HL-60 (cell line): ENCODE measurements around the gene UNC45A.
A peak's percentile ranks its signal among the peaks of the same experiment; 100 is the strongest.

Experiments
- DNase-seq, 2 experiments: peaks; one replicate each; pipeline ENCODE4 v3.0.0-alpha.2; 2010 to 2020; ENCODE audit warnings: low read depth in 1 of 2, low spot score in 1 of 2
- H3K27ac ChIP-seq: fragments of 250-450 bp; sonication (Bioruptor Pico); replicated peaks from 2 replicates; pipeline ENCODE4 v1.5.1; 2020; ENCODE audit warnings: mild to moderate bottlenecking, moderate library complexity
- H3K27me3 ChIP-seq: fragments of 250-450 bp; sonication (Bioruptor Pico); 2 replicates; pipeline ENCODE4 v1.5.1; 2021; ENCODE audit warnings: mild to moderate bottlenecking, moderate library complexity; ENCODE audit not compliant: insufficient read depth, poor library complexity, severe bottlenecking
- H3K4me3 ChIP-seq: replicated peaks from 2 replicates; pipeline ENCODE4 v1.5.1; 2011; ENCODE audit warnings: mild to moderate bottlenecking, control low read depth, low read length; ENCODE audit not compliant: insufficient read depth
- GABPA ChIP-seq: IDR thresholded peaks from 2 replicates; pipeline ENCODE4 v1.6.1; 2012; ENCODE audit warnings: low read depth
- POLR2AphosphoS5 ChIP-seq: IDR thresholded peaks from 2 replicates; pipeline ENCODE4 v1.6.1; 2012; ENCODE audit warnings: low read depth
- SPI1 ChIP-seq: IDR thresholded peaks from 2 replicates; pipeline ENCODE4 v1.6.1; 2012; ENCODE audit warnings: low read depth, mild to moderate bottlenecking, borderline replicate concordance
- TF ChIP-seq, protein P1 (sequence below): IDR thresholded peaks from one replicate; pipeline ENCODE4 v1.5.1; 2011; ENCODE audit warnings: low read length, control low read depth, inconsistent platforms; ENCODE audit not compliant: insufficient read depth
- TF ChIP-seq, protein P2 (sequence below): IDR thresholded peaks from 2 replicates; pipeline ENCODE4 v1.6.1; 2012; ENCODE audit warnings: low read depth; ENCODE audit not compliant: insufficient replicate concordance

UNC45A gene

GRCh38 chr15:90981681-90982080 is 46.6 kb downstream of the UNC45A start:
- TF ChIP-seq, protein P1, sequence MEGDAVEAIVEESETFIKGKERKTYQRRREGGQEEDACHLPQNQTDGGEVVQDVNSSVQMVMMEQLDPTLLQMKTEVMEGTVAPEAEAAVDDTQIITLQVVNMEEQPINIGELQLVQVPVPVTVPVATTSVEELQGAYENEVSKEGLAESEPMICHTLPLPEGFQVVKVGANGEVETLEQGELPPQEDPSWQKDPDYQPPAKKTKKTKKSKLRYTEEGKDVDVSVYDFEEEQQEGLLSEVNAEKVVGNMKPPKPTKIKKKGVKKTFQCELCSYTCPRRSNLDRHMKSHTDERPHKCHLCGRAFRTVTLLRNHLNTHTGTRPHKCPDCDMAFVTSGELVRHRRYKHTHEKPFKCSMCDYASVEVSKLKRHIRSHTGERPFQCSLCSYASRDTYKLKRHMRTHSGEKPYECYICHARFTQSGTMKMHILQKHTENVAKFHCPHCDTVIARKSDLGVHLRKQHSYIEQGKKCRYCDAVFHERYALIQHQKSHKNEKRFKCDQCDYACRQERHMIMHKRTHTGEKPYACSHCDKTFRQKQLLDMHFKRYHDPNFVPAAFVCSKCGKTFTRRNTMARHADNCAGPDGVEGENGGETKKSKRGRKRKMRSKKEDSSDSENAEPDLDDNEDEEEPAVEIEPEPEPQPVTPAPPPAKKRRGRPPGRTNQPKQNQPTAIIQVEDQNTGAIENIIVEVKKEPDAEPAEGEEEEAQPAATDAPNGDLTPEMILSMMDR = no peak
- peak; percentile 62 for TF ChIP-seq SPI1
- Histone ChIP-seq H3K27me3 (no peaks in the 10 kb centered on the region), H3K4me3 (no peak overlapping the region), H3K27ac (no peak overlapping the region)
- DNase-seq = no peak

GRCh38 chr15:90982135-90982534 is 47.0 kb downstream of the UNC45A start:
- no peak overlapping the region for H3K4me3 ChIP-seq
- TF ChIP-seq GABPA (no peak), POLR2AphosphoS5 (no peak), SPI1 (no peak)
- TF ChIP-seq, protein P1 = no peak
- TF ChIP-seq, protein P2, sequence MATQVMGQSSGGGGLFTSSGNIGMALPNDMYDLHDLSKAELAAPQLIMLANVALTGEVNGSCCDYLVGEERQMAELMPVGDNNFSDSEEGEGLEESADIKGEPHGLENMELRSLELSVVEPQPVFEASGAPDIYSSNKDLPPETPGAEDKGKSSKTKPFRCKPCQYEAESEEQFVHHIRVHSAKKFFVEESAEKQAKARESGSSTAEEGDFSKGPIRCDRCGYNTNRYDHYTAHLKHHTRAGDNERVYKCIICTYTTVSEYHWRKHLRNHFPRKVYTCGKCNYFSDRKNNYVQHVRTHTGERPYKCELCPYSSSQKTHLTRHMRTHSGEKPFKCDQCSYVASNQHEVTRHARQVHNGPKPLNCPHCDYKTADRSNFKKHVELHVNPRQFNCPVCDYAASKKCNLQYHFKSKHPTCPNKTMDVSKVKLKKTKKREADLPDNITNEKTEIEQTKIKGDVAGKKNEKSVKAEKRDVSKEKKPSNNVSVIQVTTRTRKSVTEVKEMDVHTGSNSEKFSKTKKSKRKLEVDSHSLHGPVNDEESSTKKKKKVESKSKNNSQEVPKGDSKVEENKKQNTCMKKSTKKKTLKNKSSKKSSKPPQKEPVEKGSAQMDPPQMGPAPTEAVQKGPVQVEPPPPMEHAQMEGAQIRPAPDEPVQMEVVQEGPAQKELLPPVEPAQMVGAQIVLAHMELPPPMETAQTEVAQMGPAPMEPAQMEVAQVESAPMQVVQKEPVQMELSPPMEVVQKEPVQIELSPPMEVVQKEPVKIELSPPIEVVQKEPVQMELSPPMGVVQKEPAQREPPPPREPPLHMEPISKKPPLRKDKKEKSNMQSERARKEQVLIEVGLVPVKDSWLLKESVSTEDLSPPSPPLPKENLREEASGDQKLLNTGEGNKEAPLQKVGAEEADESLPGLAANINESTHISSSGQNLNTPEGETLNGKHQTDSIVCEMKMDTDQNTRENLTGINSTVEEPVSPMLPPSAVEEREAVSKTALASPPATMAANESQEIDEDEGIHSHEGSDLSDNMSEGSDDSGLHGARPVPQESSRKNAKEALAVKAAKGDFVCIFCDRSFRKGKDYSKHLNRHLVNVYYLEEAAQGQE = no peak
- no peak for DNase-seq
- H3K27me3 ChIP-seq = no peaks in the 10 kb centered on the region
- no peak overlapping the region for H3K27ac ChIP-seq

DNA sequence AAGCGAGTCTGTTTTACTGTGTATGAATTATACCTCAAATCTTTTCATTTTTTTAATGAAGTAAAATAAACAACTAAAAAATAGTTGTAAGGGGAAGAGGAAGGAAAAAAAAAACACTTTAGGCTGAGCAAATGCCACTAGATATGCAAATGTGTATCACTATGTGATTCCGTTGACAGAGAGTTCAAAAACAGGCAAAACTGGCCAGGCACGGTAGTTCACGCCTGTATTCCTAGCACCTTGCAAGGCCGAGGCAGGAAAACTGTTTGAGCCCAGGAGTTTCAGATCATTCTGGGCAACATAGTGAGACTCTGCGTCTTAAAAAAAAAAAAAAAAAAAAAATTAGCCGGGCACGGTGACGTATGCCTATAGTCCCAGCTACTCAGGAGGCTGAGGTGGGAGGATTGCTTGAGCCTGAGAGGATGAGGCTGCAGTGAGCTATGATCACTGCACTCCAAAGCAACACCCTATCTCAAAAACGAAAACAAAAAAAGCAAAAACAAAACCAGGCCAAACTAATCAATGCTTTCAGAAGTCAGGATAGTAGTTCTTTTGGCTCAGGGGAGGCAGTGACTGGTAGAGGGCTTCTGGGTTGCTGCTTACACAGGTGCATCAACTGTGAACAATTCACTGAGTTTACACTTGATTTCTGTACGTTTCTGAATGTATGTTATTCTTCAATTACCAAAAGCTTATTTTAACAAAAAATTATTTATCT is 51.9 kb downstream of the UNC45A start:
- DNase-seq = no peak
- Histone ChIP-seq H3K27me3 (no peaks in the 10 kb centered on the region), H3K4me3 (no peak overlapping the region), H3K27ac (no peak overlapping the region)
- no peak for TF ChIP-seq GABPA
- no peak for TF ChIP-seq SPI1
- TF ChIP-seq, protein P1 = no peak
- no peak for TF ChIP-seq POLR2AphosphoS5
- TF ChIP-seq, protein P2 = no peak

DNA sequence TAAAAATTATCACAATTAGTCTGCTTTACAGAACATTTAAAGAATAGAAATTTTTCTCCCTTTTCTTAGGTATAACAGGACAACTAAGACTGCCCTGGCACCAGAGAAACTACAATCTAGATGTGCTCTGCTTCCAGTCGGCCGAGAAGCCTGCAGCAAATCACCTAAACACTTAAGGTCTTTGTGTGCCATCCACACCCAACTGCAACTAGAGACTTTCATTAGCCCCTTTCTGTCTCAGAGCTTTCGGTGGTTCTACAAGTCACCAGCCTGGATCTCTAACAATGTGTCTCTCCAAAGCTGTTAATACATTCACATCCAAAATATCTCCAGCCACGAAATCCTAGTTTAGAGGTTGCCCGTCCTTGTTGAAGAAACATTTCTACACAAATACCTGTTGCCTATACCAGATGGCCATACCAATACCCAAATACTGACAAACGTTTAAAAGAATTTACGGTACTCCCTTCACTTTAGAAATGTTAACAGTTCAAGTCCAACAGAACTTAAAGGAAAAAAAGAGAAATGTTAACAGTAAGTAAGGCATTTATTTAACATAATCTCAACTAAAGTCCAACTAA is 52.6 kb downstream of the UNC45A start:
- DNase-seq = no peak
- no peak overlapping the region for H3K4me3 ChIP-seq
- no peaks in the 10 kb centered on the region for H3K27me3 ChIP-seq
- no peak for TF ChIP-seq SPI1
- TF ChIP-seq, protein P1 = no peak
- no peak overlapping the region for H3K27ac ChIP-seq
